ENCODE data around the gene RBM4B.

Gene RBM4B

DNA sequence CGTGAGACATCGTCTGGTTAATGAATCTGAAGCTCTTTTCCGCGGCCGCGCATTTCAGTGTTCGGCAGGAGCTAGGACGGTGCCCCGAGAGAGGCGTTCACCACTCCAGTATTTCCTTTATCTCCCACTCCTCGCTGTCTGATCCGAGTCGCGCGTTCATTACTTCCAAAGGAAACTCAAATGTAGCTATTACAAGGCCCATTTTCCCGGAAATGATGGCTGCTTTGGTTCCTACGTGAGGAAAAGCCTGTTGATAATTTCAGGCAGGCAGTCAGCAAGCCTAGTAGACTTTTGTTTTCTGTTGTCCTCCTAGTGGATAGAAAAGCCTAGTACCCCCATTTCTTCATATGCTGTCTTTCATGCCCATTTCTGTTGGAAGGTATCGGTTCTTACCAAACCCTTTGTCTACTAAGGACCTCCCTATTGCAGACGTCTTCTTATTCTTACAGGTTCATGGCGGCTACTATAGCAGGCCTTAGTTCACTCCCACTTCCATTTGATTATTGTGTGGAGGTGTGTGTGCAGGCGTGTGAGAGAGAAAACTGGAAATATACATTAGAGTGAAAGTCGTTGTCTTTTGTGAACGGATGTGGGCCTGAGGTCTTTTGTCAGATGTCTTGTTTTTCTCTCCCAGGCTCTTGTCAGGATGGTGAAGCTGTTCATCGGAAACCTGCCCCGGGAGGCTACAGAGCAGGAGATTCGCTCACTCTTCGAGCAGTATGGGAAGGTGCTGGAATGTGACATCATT, 38.4 kb downstream of the RBM4B start:
- DNase-seq: no peak

DNA sequence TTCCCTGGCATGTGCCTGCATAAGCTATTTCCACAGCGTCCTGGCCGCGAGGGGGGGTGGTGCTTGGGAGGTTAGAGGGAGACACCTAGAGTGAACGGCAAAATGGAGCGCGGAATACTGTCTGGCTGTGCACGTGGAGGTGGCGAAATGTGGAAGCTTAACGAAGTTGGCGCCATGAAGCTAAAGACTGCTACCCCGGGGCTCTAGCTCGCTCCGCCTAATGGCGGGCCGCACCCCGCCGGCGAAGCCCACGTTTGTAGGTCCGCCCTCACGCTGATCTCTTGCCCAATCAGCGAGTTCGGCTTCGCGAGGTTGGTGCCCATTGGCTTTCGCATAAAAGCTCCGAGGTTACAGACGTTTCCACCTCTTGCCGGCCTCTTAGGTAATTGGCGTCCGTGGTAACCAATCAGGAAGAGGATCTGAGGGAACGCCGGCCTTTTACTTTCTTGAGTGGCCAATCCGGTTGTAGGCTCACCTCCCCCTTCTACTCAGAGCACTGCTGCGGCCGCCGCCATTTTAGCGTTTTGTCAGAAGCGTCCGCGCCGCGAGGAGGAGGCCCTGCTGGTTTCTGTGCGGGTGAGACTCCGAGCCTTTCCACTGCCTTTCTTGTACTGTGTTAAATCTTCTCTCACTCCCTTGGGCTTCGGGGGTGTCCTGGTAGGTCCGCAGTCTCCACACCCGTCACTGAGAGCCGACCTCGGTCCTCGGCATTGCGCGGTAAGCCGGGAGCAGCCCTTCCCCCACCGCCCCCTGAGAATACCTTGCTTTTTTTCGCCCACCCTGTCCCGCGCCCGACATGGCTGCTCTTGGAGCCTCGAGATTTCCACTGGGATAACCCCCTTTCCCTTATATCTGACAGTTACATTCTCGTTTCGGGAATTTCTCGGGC, 39.3 kb downstream of the RBM4B start, which contains the start of gene RBM4:
Gene RBM4, plus strand, starts transcription at position 527 of the 889 bp plus-strand sequence. CDS start 1,009 bp downstream, outside the sequence.
- peak; percentile 81 for DNase-seq

- no peak for DNase-seq
Measured at GRCh38 chr11:66637557-66638176, 40.0 kb downstream of the RBM4B start.

GRCh38 chr11:66636411-66636810, 41.3 kb downstream of the RBM4B start:
- no peak for DNase-seq

- DNase-seq: no peak
Measured at GRCh38 chr11:66632952-66633351, 44.7 kb downstream of the RBM4B start.

DNA sequence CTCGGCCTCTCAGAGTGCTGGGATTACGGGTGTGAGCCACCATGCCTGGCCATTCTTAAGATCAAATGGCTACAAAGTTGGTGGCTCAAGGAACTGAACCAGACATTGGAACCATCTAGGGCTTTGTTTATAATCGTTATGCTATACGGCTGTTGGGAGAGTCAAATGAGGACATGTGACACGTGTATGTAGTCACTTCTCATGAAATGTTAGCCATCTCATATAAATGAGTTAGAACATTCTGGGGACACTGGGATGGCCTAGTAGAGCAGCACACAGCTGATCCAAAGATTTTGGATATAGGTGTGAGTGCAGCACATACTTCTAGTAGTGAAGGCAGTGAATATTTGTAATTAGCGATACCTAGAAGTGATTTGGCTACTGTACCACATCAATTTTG, 45.8 kb downstream of the RBM4B start:
- DNase-seq: no peak

DNA sequence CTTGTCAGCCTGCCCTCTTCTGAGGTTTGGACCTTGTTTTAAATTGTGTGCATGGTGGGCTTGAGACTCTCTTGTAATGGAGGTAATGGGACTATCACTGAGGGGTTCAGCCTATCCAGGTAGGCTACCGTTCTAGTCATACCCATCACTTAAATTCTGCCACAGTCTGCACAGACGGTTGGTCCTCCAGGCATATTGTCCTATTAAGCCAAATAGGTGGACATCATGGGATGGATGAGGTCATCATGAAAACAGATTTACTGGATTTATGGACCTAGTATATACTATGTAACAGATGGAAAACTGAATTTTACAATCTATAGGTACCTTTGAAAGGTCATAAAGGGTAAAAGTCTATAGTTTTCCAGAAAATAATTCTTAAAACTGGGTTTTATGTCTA, 48.3 kb downstream of the RBM4B start:
- no peak for DNase-seq

DNA sequence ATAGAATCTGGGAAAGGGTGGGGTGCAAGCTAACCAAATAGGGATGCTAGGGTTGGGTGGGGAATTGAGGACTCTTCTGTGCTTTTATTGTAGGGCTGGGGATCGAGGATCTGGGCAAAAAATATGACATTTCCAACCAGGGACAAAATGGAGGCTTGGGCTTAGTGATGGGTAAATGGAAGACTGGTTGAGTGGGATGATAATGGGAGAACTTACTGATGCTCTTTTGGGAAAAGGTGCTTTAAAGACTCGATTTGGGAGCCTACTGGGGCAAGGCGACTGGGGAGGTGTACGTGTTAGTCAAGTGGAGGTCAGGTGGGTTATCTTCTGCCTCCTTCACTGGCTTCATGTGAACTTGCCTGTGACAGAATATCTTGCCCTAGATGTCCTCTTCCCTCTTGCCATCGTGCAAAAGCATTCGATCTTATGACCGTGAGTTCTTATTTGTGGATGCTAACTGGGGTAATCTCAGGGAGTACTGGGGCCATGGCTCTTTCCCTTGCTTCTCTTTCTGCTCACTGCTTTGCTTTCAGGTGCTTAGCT, 49.6 kb downstream of the RBM4B start:
- no peak for DNase-seq

GRCh38 chr11:66626926-66627325, 50.8 kb downstream of the RBM4B start:
- DNase-seq: no peak

DNA sequence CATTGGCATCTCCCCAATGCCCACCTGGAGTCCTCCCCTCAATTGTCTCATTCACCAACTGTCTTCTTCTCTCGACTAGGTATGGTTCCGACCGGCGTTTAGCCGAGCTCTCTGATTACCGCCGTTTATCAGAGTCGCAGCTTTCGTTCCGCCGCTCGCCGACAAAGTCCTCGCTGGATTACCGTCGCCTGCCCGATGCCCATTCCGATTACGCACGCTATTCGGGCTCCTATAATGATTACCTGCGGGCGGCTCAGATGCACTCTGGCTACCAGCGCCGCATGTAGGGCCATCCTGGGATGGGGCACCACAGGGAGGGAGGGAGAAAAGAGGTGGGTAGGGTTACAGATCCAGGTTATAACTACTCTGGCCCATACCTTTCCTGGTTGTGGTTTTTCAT, 51.3 kb downstream of the RBM4B start:
- no peak for DNase-seq

- no peak for DNase-seq
Measured at GRCh38 chr11:66625752-66626149, 51.9 kb downstream of the RBM4B start.

GRCh38 chr11:66625041-66625751, 52.5 kb downstream of the RBM4B start:
- DNase-seq: no peak

GRCh38 chr11:66624450-66624849, 53.2 kb downstream of the RBM4B start:
- no peak for DNase-seq

DNA sequence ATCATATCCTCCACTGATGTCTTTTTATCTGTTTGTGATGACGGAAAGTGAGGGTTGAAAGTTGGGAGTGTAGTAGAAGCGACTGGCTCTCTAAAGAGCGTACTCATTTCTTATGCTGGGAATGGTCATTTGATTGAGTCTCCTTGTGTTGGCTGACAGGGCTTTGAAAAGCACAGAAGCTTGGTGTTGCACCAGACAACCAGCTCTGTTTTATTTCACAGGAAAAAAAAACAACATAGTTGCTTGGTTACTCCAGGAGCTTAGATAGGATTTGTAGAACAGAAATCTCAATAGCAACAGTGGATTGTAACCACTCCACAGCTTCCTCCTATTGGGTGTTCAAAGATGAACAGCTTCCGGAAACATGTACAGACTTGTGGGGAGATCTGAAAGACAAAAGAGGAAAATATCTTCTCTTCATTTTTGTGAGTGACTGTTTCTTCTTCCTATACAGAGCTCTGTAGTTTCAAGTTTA, 58.6 kb downstream of the RBM4B start:
- DNase-seq: no peak

DNA sequence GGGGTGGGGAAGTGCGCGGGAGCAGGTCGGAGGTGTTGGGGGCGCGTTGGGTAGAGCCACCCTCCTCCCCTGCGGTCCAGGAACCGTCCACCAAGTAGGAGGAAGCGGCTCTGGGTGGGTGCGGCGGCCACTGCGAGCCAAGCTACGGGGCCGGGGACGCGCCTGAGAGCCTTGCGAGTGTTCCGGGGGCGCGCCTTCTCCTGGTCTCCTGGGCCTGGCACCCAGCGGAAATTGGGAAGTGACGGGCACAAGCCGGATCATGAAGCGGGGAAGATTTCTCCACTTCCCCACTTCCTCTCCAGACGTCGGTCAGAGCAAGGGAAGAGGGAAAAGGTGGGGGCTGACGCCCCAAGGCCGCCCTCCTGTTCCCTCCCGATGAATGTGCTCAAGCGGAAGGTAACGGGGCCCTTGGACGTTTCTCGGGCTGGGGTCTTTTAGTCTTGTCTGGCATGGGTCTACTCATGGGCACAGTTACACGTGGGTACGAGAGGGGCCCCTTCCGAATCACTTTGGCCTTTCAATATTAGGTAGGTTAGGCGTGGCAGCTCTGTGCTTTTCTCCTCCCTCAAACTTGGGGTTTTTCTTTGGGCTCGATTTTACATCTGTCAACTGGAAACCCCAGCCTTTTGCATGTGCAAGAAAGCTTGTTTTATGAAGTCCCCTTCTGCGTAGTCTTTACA, 60.4 kb downstream of the RBM4B start:
- DNase-seq: no peak

DNA sequence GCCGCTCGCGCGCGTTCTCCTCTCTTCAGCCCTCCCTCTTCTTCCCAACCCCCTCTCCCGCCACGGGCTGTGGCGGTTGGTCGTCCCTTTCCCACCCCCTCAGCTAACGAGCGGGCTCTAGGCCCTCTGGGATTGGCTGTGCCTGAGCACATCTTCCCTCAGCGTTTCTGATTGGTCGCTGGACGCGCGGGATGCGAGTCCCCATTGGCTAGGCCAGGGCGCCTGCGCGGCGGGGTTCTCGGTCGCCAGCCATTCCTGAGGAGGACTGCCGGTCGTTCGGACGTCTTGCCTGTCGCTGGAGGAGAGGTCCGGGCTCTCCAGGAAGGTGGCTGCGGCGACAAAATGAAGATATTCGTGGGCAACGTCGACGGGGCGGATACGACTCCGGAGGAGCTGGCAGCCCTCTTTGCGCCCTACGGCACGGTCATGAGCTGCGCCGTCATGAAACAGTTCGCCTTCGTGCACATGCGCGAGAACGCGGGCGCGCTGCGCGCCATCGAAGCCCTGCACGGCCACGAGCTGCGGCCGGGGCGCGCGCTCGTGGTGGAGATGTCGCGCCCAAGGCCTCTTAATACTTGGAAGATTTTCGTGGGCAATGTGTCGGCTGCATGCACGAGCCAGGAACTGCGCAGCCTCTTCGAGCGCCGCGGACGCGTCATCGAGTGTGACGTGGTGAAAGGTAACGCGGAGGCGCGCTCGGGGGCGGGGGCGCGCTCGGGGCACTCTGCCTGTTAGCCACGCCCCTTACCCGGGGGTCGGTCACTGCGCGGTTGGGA, 61.1 kb downstream of the RBM4B start, which contains the start of gene RBM14:
Gene RBM14, plus strand, starts transcription at position 252 of the 776 bp plus-strand sequence. Its CDS starts 91 bp downstream, at position 343.
- peak; percentile 99 for DNase-seq
